ENCODE data around the gene NPAS3.

The NPAS3 gene

GRCh38 chr14:33484264-33484663 is 545.6 kb downstream of the NPAS3 start:
- H3K4me3 ChIP-seq (ENCODE audit: low read depth, low read length): no peak overlapping the region
- TF ChIP-seq CTCF (IDR thresholded peaks at IDR 0.05; ENCODE audit: borderline replicate concordance, insufficient read depth, low read depth, low read length): no peak

GRCh38 chr14:33486332-33486890 is 547.7 kb downstream of the NPAS3 start:
- H3K4me3 ChIP-seq (ENCODE audit: low read depth, low read length): no peak overlapping the region
- no peak for TF ChIP-seq CTCF (IDR thresholded peaks at IDR 0.05; ENCODE audit: borderline replicate concordance, insufficient read depth, low read depth, low read length)

GRCh38 chr14:33488582-33488981 is 549.9 kb downstream of the NPAS3 start:
- H3K4me3 ChIP-seq (ENCODE audit: low read depth, low read length): no peak overlapping the region
- TF ChIP-seq CTCF (IDR thresholded peaks at IDR 0.05; ENCODE audit: borderline replicate concordance, insufficient read depth, low read depth, low read length): no peak

GRCh38 chr14:33490555-33490954 is 551.9 kb downstream of the NPAS3 start:
- TF ChIP-seq CTCF (IDR thresholded peaks at IDR 0.05; ENCODE audit: borderline replicate concordance, insufficient read depth, low read depth, low read length): no peak
- no peak overlapping the region for H3K4me3 ChIP-seq (ENCODE audit: low read depth, low read length)

GRCh38 chr14:33491112-33491511 is 552.4 kb downstream of the NPAS3 start:
- no peak overlapping the region for H3K4me3 ChIP-seq (ENCODE audit: low read depth, low read length)
- no peak for TF ChIP-seq CTCF (IDR thresholded peaks at IDR 0.05; ENCODE audit: borderline replicate concordance, insufficient read depth, low read depth, low read length)

- H3K4me3 ChIP-seq (ENCODE audit: low read depth, low read length): no peak overlapping the region
- no peak for TF ChIP-seq CTCF (IDR thresholded peaks at IDR 0.05; ENCODE audit: borderline replicate concordance, insufficient read depth, low read depth, low read length)
These were observed 553.8 kb downstream of the NPAS3 start for GRCh38 chr14:33492491-33492890.

- no peak for TF ChIP-seq CTCF (IDR thresholded peaks at IDR 0.05; ENCODE audit: borderline replicate concordance, insufficient read depth, low read depth, low read length)
- H3K4me3 ChIP-seq (ENCODE audit: low read depth, low read length): no peak overlapping the region
These were observed 554.6 kb downstream of the NPAS3 start for GRCh38 chr14:33493266-33493665.

Data from GM12875 (cell line).